IMR-90 (cell line): ENCODE data around the gene MALT1. TPM values are rescaled to one million over a fixed set of nuclear protein-coding genes. Genes with fewer than 3 reads are reported as not detected.

ENCODE experiments used
- ATAC-seq: fragments of 200-7000 bp; cut with Tn5 transposase; 2 replicates; pipeline ENCODE4 v1.9.1; 2020; ENCODE audit warnings: low read depth, mild to moderate bottlenecking, moderate library complexity
- BruUV-seq: library from RNA; stranded (reverse); fragments of 400-500 nt; replicated peaks from 2 replicates; lab custom pipeline; 2021; lab: Mats Ljungman, UMichigan
- CTCF ChIA-PET: fragments of 300-600 bp; formaldehyde crosslinking; extraction: SDS; loops from one replicate; lab custom pipeline; 2021; ENCODE audit warnings: antibody characterized with exemption; lab: Yijun Ruan, JAX
- POLR2A ChIA-PET: fragments of 300-600 bp; sonication (Branson Sonifier 250); formaldehyde crosslinking; loops from one replicate; lab custom pipeline; 2022; ENCODE audit warnings: antibody characterized with exemption; ENCODE audit not compliant: unreplicated experiment; lab: Charles Lee
- DNase-seq: peaks from one replicate; pipeline ENCODE4 v3.0.0; 2013
- H2AFZ ChIP-seq: replicated peaks from 2 replicates; pipeline ENCODE3; 2013; ENCODE audit warnings: low read length, mild to moderate bottlenecking; ENCODE audit not compliant: poor library complexity
- H2AK5ac ChIP-seq: 2 replicates; pipeline ENCODE4 v1.6.1; 2013; ENCODE audit warnings: low read depth, low read length, inconsistent platforms
- H2AK9ac ChIP-seq: replicated peaks from 2 replicates; pipeline ENCODE3; 2013; ENCODE audit warnings: mild to moderate bottlenecking, low read depth, low read length, moderate library complexity; ENCODE audit not compliant: poor library complexity
- H2BK120ac ChIP-seq: 2 replicates; pipeline ENCODE4 v1.6.1; 2013; ENCODE audit warnings: low read depth, low read length, inconsistent platforms
- H2BK15ac ChIP-seq: 3 replicates; pipeline ENCODE4 v1.6.1; 2013; ENCODE audit warnings: low read depth, low read length, inconsistent platforms
- H2BK20ac ChIP-seq: 2 replicates; pipeline ENCODE4 v1.6.1; 2013; ENCODE audit warnings: low read depth, mild to moderate bottlenecking, inconsistent platforms, low read length, moderate library complexity
- H2BK5ac ChIP-seq: 2 replicates; pipeline ENCODE4 v1.6.1; 2013; ENCODE audit warnings: mild to moderate bottlenecking, low read depth, low read length, inconsistent platforms; ENCODE audit not compliant: poor library complexity, severe bottlenecking
- H3K14ac ChIP-seq: replicated peaks from 2 replicates; pipeline ENCODE4 v1.6.1; 2013; ENCODE audit warnings: low read depth, low read length, inconsistent platforms
- H3K18ac ChIP-seq: 2 replicates; pipeline ENCODE4 v1.6.1; 2013; ENCODE audit warnings: low read depth, low read length, control low read depth
- H3K23ac ChIP-seq: 2 replicates; pipeline ENCODE4 v1.6.1; 2013; ENCODE audit warnings: low read depth, low read length, inconsistent platforms
- H3K27ac ChIP-seq: 2 replicates; pipeline ENCODE4 v1.5.1; 2013; ENCODE audit warnings: mild to moderate bottlenecking, control low read depth, low read length; ENCODE audit not compliant: insufficient read depth
- H3K27me3 ChIP-seq: 2 replicates; pipeline ENCODE4 v1.6.1; 2013; ENCODE audit warnings: low read length; ENCODE audit not compliant: control insufficient read depth, insufficient read depth
- H3K36me3 ChIP-seq: 2 replicates; pipeline ENCODE4 v1.6.1; 2013; ENCODE audit warnings: low read length, mixed read lengths; ENCODE audit not compliant: control insufficient read depth, insufficient read depth
- H3K4ac ChIP-seq: 2 replicates; pipeline ENCODE4 v1.6.1; 2013; ENCODE audit warnings: low read depth, low read length, inconsistent platforms
- H3K4me1 ChIP-seq: 2 replicates; pipeline ENCODE4 v1.6.1; 2013; ENCODE audit warnings: low read length, mixed read lengths; ENCODE audit not compliant: control insufficient read depth, insufficient read depth
- H3K4me2 ChIP-seq: 2 replicates; pipeline ENCODE4 v1.6.1; 2013; ENCODE audit warnings: low read depth, mild to moderate bottlenecking, control low read depth, low read length, moderate library complexity
- H3K4me3 ChIP-seq: 2 replicates; pipeline ENCODE4 v1.5.1; 2013; ENCODE audit warnings: low read depth, mild to moderate bottlenecking, control low read depth, low read length, moderate library complexity; ENCODE audit not compliant: insufficient read depth
- H3K56ac ChIP-seq: 2 replicates; pipeline ENCODE4 v1.6.1; 2013; ENCODE audit warnings: low read length, inconsistent platforms; ENCODE audit not compliant: insufficient read depth; ENCODE audit errors: extremely low read depth
- H3K79me1 ChIP-seq, 2 experiments: 2 replicates each; pipeline ENCODE4 v1.6.1; 2013; ENCODE audit warnings: low read length in 2 of 2, inconsistent platforms in 1 of 2, low read depth in 1 of 2
- H3K9ac ChIP-seq: 2 replicates; pipeline ENCODE4 v1.6.1; 2013; ENCODE audit warnings: low read depth, low read length, control low read depth
- H3K9me1 ChIP-seq: 2 replicates; pipeline ENCODE4 v1.6.1; 2013; ENCODE audit warnings: low read length, inconsistent platforms; ENCODE audit not compliant: insufficient read depth
- H3K9me3 ChIP-seq: 2 replicates; pipeline ENCODE4 v1.6.1; 2013; ENCODE audit warnings: low read length; ENCODE audit not compliant: control insufficient read depth, insufficient read depth
- H4K20me1 ChIP-seq: 2 replicates; pipeline ENCODE4 v1.6.1; 2013; ENCODE audit warnings: low read length, inconsistent platforms; ENCODE audit not compliant: insufficient read depth
- H4K5ac ChIP-seq: 2 replicates; pipeline ENCODE4 v1.6.1; 2013; ENCODE audit warnings: mild to moderate bottlenecking, low read depth, low read length, control low read depth
- H4K8ac ChIP-seq, 2 experiments: 2 replicates each; pipeline ENCODE4 v1.6.1; 2013; ENCODE audit warnings: low read depth in 2 of 2, low read length in 2 of 2, control low read depth in 1 of 2, inconsistent platforms in 1 of 2
- H4K91ac ChIP-seq: 2 replicates; pipeline ENCODE4 v1.6.1; 2013; ENCODE audit warnings: low read depth, low read length, inconsistent platforms; ENCODE audit not compliant: insufficient read depth
- CEBPB ChIP-seq: IDR thresholded peaks from 2 replicates; pipeline ENCODE4 v1.6.1; 2012; ENCODE audit warnings: low read depth, low read length, improper control_type of control experiment
- CHD1 ChIP-seq: IDR thresholded peaks from 2 replicates; pipeline ENCODE4 v1.6.1; 2012; ENCODE audit warnings: low read depth, low read length, improper control_type of control experiment
- CTCF ChIP-seq: conservative IDR thresholded peaks from 2 replicates; pipeline ENCODE4 v1.5.1; 2012; ENCODE audit warnings: mild to moderate bottlenecking, low read depth, low read length, improper control_type of control experiment
- ELK1 ChIP-seq: fragments of 150-350 bp; IDR thresholded peaks from 2 replicates; pipeline ENCODE4 v1.6.1; 2016; ENCODE audit warnings: low read depth, mild to moderate bottlenecking, low read length, moderate library complexity, borderline replicate concordance
- MAFK ChIP-seq: IDR thresholded peaks from 2 replicates; pipeline ENCODE4 v1.6.1; 2012; ENCODE audit warnings: low read depth, low read length, improper control_type of control experiment
- NFE2L2 ChIP-seq: fragments of 150-350 bp; IDR thresholded peaks from 2 replicates; pipeline ENCODE4 v1.6.1; 2016; ENCODE audit warnings: low read depth, mild to moderate bottlenecking, low read length
- POLR2A ChIP-seq: IDR thresholded peaks from 2 replicates; pipeline ENCODE4 v1.6.1; 2012; ENCODE audit warnings: mild to moderate bottlenecking, low read depth, low read length
- RAD21 ChIP-seq: IDR thresholded peaks from 2 replicates; pipeline ENCODE4 v1.6.1; 2012; ENCODE audit warnings: low read length, improper control_type of control experiment
- RCOR1 ChIP-seq: IDR thresholded peaks from 2 replicates; pipeline ENCODE4 v1.6.1; 2012; ENCODE audit warnings: mild to moderate bottlenecking, low read length, improper control_type of control experiment; ENCODE audit not compliant: insufficient replicate concordance
- RFX5 ChIP-seq: IDR thresholded peaks from 2 replicates; pipeline ENCODE4 v1.8.0; 2012; ENCODE audit warnings: low read depth, mild to moderate bottlenecking, low read length, moderate library complexity
- WGBS, 2 experiments: methylation state at CpG; one replicate each; pipeline versions ENCODE4 v1.1.5 to v1.1.7; 2013; ENCODE audit warnings: missing lambda C conversion rate in 2 of 2; ENCODE audit not compliant: insufficient read length in 1 of 2; ENCODE audit errors: extremely low coverage in 2 of 2; 5-methylcytosine and 5-hydroxymethylcytosine counted together
- dilution Hi-C: fragments of 300-500 bp; cut with HindIII; formaldehyde crosslinking; loops from one replicate; pipeline ENCODE4 v1.14.3; 2018; ENCODE audit warnings: low sequenced_read_pairs; ENCODE audit not compliant: unreplicated experiment
- in situ Hi-C: fragments of 300-500 bp; cut with MboI; formaldehyde crosslinking; loops from 3 replicates; pipeline ENCODE4 v1.14.3; 2019; ENCODE audit warnings: low sequenced_read_pairs, inconsistent platforms, mixed read lengths
- intact Hi-C: fragments of 100-400 bp; cut with micrococcal nuclease; formaldehyde crosslinking; loops from 2 replicates; pipeline ENCODE4 v1.10.0; 2022
- polyA plus RNA-seq, 3 experiments: library from polyadenylated mRNA; depleted of rRNA; stranded (reverse); fragments of >200 nt; gene quantifications; 2 replicates each; pipeline ENCODE4 v1.2.3, GENCODE V29; 2012; ENCODE audit warnings: low replicate concordance in 1 of 3
- total RNA-seq: library from RNA; depleted of rRNA; stranded (reverse); fragments of >200 nt; gene quantifications from 2 replicates; pipeline ENCODE4 v1.2.3, GENCODE V29; 2012

Gene MALT1
- total and polyA plus RNA-seq, 2 of the 4 experiments (the other 2 are of a cell fraction) = 8.3 to 25.3 TPM

- Histone ChIP-seq H3K18ac (no peak overlapping the region), H3K14ac (no peak overlapping the region), H2BK5ac (no peak overlapping the region), H3K27me3 (peaks cover 5% of the 10 kb centered on the region), H2BK15ac (no peak overlapping the region), H3K23ac (no peak overlapping the region), H3K27ac (no peak overlapping the region), H3K4ac (no peak overlapping the region), H2BK120ac (no peak overlapping the region), H3K9me3 (no peaks in the 10 kb centered on the region), H2BK20ac (no peak overlapping the region), H3K4me2 (no peak overlapping the region), H2AK9ac (no peak overlapping the region), H2AK5ac (no peak overlapping the region), H2AFZ (no peak overlapping the region), H3K4me1 (peaks cover 2% of the 10 kb centered on the region), H4K20me1 (no peaks in the 10 kb centered on the region), H3K9me1 (peaks cover 10% of the 10 kb centered on the region; the same call in 1 of the 2 replicates), H4K8ac (no peak overlapping the region), H4K5ac (no peak overlapping the region), H4K91ac (no peak overlapping the region), H3K36me3 (no peaks in the 10 kb centered on the region), H3K9ac (no peak overlapping the region), H3K56ac (no peak overlapping the region), H3K4me3 (no peak overlapping the region), H3K79me1 (no peaks in the 10 kb centered on the region)
- WGBS, 2 experiments = no CpG with 5 or more reads among the region's 3 CpGs
- intact Hi-C loops (no loop called here), dilution Hi-C loops (no loop called here), in situ Hi-C loops (no loop called here)
- TF ChIP-seq POLR2A = no peak
- no peak for TF ChIP-seq CHD1
- TF ChIP-seq CEBPB = no peak
- no peak for TF ChIP-seq MAFK
- TF ChIP-seq CTCF = no peak
- TF ChIP-seq RCOR1 = no peak
- TF ChIP-seq RFX5 = no peak
- TF ChIP-seq NFE2L2 = no peak
- no peak for TF ChIP-seq ELK1
- no peak for TF ChIP-seq RAD21
- DNase-seq (no peak), ATAC-seq (no peak)
- CTCF ChIA-PET = no interaction called here
- POLR2A ChIA-PET = no interaction called here
- no TSS peak for BruUV-seq
These were observed 86.8 kb downstream of the MALT1 start for GRCh38 chr18:58758046-58758445.
